ENCODE data around the gene IGFL1. TPM values are rescaled to one million over a fixed set of nuclear protein-coding genes. Genes with fewer than 3 reads are reported as not detected.
"Not testable (repeated sequence)": the region's sequence is repeated elsewhere in the genome, so short reads cannot be mapped to it uniquely, and the experiment has no call there.

Gene IGFL1
- total RNA-seq, 1 donor from 2014 or later: not detected

GRCh38 chr19:46221152-46221551 is 8.4 kb upstream of the IGFL1 start:
- Histone ChIP-seq H3K27me3 (ENCODE audit: control insufficient read depth in 3 of 3, insufficient read depth in 3 of 3, low read length in 3 of 3) (peaks cover 21 to 43% (median 31%) of the 10 kb centered on the region in 3 donors), H3K9ac (ENCODE audit: low read depth in 1 of 3, low read length in 3 of 3) (no peak overlapping the region), H3K9me3 (ENCODE audit: control insufficient read depth in 3 of 3, low read length in 3 of 3) (no peaks in the 10 kb centered on the region), H3K4me1 (ENCODE audit: control insufficient read depth in 3 of 3, insufficient read depth in 3 of 3, low read length in 3 of 3) (peaks cover 3 to 13% (median 13%) of the 10 kb centered on the region in 3 donors), H3K4me3 (ENCODE audit: low read length in 3 of 3) (no peak overlapping the region), H3K27ac (ENCODE audit: low read depth, low read length) (no peak overlapping the region), H3K36me3 (ENCODE audit: control insufficient read depth in 3 of 3, insufficient read depth in 3 of 3, low read length in 3 of 3) (no peaks in the 10 kb centered on the region)

- H3K27ac ChIP-seq (ENCODE audit: low read depth, low read length): no peak overlapping the region
- no peak overlapping the region for H3K4me3 ChIP-seq (ENCODE audit: low read length in 3 of 3)
- H3K9ac ChIP-seq (ENCODE audit: low read depth in 1 of 3, low read length in 3 of 3): no peak overlapping the region
- no peaks in the 10 kb centered on the region for H3K36me3 ChIP-seq (ENCODE audit: control insufficient read depth in 3 of 3, insufficient read depth in 3 of 3, low read length in 3 of 3)
- H3K4me1 ChIP-seq (ENCODE audit: control insufficient read depth in 3 of 3, insufficient read depth in 3 of 3, low read length in 3 of 3): peaks cover 3 to 19% (median 18%) of the 10 kb centered on the region in 3 donors
- no peaks in the 10 kb centered on the region for H3K9me3 ChIP-seq (ENCODE audit: control insufficient read depth in 3 of 3, low read length in 3 of 3)
- peaks cover 22 to 50% (median 40%) of the 10 kb centered on the region in 3 donors for H3K27me3 ChIP-seq (ENCODE audit: control insufficient read depth in 3 of 3, insufficient read depth in 3 of 3, low read length in 3 of 3)
Measured at GRCh38 chr19:46221981-46222610, 7.4 kb upstream of the IGFL1 start.

- Histone ChIP-seq H3K27me3 (ENCODE audit: control insufficient read depth in 3 of 3, insufficient read depth in 3 of 3, low read length in 3 of 3) (peaks cover 31 to 56% (median 44%) of the 10 kb centered on the region in 3 donors), H3K4me1 (ENCODE audit: control insufficient read depth in 3 of 3, insufficient read depth in 3 of 3, low read length in 3 of 3) (peaks cover 3 to 22% (median 18%) of the 10 kb centered on the region in 3 donors)
- H3K27ac ChIP-seq (ENCODE audit: low read depth, low read length); H3K9ac ChIP-seq (ENCODE audit: low read depth in 1 of 3, low read length in 3 of 3); H3K36me3 ChIP-seq (ENCODE audit: control insufficient read depth in 3 of 3, insufficient read depth in 3 of 3, low read length in 3 of 3); H3K9me3 ChIP-seq (ENCODE audit: control insufficient read depth in 3 of 3, low read length in 3 of 3); H3K4me3 ChIP-seq (ENCODE audit: low read length in 3 of 3): not testable (repeated sequence)
Measured at GRCh38 chr19:46223787-46224186, 5.8 kb upstream of the IGFL1 start.

DNA sequence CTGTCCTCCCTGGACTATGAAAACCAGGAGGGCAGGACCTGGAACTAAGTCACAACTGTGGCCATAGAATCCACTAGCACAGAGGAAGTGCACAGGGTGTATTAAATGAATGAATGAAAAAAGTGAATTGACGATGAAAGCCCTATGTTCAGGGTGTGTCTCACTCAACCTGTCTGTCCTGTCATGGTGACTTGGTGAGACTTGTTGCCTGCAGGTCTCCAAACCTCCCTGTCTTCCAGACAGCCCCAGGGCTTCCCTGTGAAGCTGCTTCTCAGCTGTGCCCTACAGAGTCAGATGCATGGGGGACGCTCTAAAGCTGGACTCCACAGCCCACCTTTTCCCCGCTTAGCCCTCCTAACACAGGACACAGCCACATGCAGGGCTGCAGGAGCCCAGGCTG is 4.8 kb upstream of the IGFL1 start:
- Histone ChIP-seq H3K36me3 (ENCODE audit: control insufficient read depth in 3 of 3, insufficient read depth in 3 of 3, low read length in 3 of 3) (no peaks in the 10 kb centered on the region), H3K27me3 (ENCODE audit: control insufficient read depth in 3 of 3, insufficient read depth in 3 of 3, low read length in 3 of 3) (peaks cover 39 to 58% (median 48%) of the 10 kb centered on the region in 3 donors), H3K4me3 (ENCODE audit: low read length in 3 of 3) (no peak overlapping the region), H3K9ac (ENCODE audit: low read depth in 1 of 3, low read length in 3 of 3) (no peak overlapping the region), H3K27ac (ENCODE audit: low read depth, low read length) (no peak overlapping the region), H3K4me1 (ENCODE audit: control insufficient read depth in 3 of 3, insufficient read depth in 3 of 3, low read length in 3 of 3) (peaks cover 3 to 22% (median 18%) of the 10 kb centered on the region in 3 donors), H3K9me3 (ENCODE audit: control insufficient read depth in 3 of 3, low read length in 3 of 3) (no peaks in the 10 kb centered on the region)

DNA sequence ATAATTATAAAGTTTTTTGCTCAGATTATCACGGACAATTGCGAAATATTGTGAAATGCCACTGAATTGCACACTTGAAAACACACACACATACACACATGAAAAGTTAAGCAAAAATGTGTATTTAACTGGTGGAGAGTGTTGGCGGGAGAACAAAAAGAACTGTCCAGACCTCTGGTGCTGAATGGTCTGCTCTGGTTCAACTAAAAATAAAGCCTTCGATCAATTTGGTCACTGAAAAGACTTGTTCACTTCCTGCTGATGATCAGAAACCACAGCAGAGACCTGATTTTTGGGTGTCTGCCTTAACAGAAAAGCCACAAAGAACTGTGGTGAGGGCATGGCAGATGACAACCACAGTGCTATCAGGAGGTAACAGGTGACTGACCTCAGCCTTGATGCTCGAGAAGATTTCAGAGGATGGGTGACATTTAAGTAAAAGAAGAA is 4.0 kb upstream of the IGFL1 start:
- H3K36me3 ChIP-seq (ENCODE audit: control insufficient read depth in 3 of 3, insufficient read depth in 3 of 3, low read length in 3 of 3): no peaks in the 10 kb centered on the region
- H3K4me1 ChIP-seq (ENCODE audit: control insufficient read depth in 3 of 3, insufficient read depth in 3 of 3, low read length in 3 of 3): peaks cover 3 to 22% (median 18%) of the 10 kb centered on the region in 3 donors
- peaks cover 47 to 59% (median 50%) of the 10 kb centered on the region in 3 donors for H3K27me3 ChIP-seq (ENCODE audit: control insufficient read depth in 3 of 3, insufficient read depth in 3 of 3, low read length in 3 of 3)
- H3K27ac ChIP-seq (ENCODE audit: low read depth, low read length): no peak overlapping the region
- no peak overlapping the region for H3K9ac ChIP-seq (ENCODE audit: low read depth in 1 of 3, low read length in 3 of 3)
- no peaks in the 10 kb centered on the region for H3K9me3 ChIP-seq (ENCODE audit: control insufficient read depth in 3 of 3, low read length in 3 of 3)
- H3K4me3 ChIP-seq (ENCODE audit: low read length in 3 of 3): no peak overlapping the region

DNA sequence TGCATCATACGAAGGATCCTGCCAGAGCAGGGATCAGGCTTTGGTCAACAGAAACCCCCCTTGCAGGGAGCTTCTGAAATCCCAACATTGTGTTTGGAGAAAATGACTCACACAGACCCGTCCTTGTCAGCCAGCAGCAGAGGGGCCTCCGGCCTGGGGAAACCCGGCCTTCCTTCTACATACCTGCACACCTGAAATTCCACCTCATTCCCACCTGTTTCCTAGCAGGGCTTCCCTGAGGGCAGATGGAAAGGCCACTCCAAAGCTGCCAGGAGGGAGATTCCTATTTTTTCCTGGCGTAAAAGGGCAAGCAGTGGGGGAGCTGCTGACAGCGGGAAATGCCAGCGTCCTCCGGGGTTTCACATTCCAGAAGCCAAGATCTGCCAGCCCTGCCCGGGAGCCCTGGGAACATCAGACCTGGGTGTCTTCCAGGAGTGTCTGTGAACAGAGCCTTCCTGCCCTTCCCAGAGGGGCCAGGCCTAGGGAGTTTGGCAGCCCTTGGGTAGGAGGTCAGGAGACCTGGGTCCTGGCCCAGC is 3.0 kb upstream of the IGFL1 start:
- Histone ChIP-seq H3K27ac (ENCODE audit: low read depth, low read length) (no peak overlapping the region), H3K27me3 (ENCODE audit: control insufficient read depth in 3 of 3, insufficient read depth in 3 of 3, low read length in 3 of 3) (peaks cover 49 to 55% (median 55%) of the 10 kb centered on the region in 3 donors), H3K9me3 (ENCODE audit: control insufficient read depth in 3 of 3, low read length in 3 of 3) (no peaks in the 10 kb centered on the region), H3K9ac (ENCODE audit: low read depth in 1 of 3, low read length in 3 of 3) (no peak overlapping the region), H3K36me3 (ENCODE audit: control insufficient read depth in 3 of 3, insufficient read depth in 3 of 3, low read length in 3 of 3) (no peaks in the 10 kb centered on the region), H3K4me1 (ENCODE audit: control insufficient read depth in 3 of 3, insufficient read depth in 3 of 3, low read length in 3 of 3) (peaks cover 1 to 20% (median 17%) of the 10 kb centered on the region in 3 donors), H3K4me3 (ENCODE audit: low read length in 3 of 3) (no peak overlapping the region)

GRCh38 chr19:46232029-46232428 is 2.5 kb downstream of the IGFL1 start:
- H3K27me3 ChIP-seq (ENCODE audit: control insufficient read depth in 3 of 3, insufficient read depth in 3 of 3, low read length in 3 of 3): peaks cover 27 to 31% (median 28%) of the 10 kb centered on the region in 3 donors
- H3K9ac ChIP-seq (ENCODE audit: low read depth in 1 of 3, low read length in 3 of 3): no peak overlapping the region
- H3K4me3 ChIP-seq (ENCODE audit: low read length in 3 of 3): no peak overlapping the region
- no peak overlapping the region for H3K27ac ChIP-seq (ENCODE audit: low read depth, low read length)
- H3K36me3 ChIP-seq (ENCODE audit: control insufficient read depth in 3 of 3, insufficient read depth in 3 of 3, low read length in 3 of 3): no peaks in the 10 kb centered on the region
- peaks cover 0 to 3% (median 0%) of the 10 kb centered on the region in 3 donors for H3K4me1 ChIP-seq (ENCODE audit: control insufficient read depth in 3 of 3, insufficient read depth in 3 of 3, low read length in 3 of 3)
- no peaks in the 10 kb centered on the region for H3K9me3 ChIP-seq (ENCODE audit: control insufficient read depth in 3 of 3, low read length in 3 of 3)

- H3K4me1 ChIP-seq (ENCODE audit: control insufficient read depth in 3 of 3, insufficient read depth in 3 of 3, low read length in 3 of 3): no peaks in the 10 kb centered on the region
- H3K9me3 ChIP-seq (ENCODE audit: control insufficient read depth in 3 of 3, low read length in 3 of 3): no peaks in the 10 kb centered on the region
- no peak overlapping the region for H3K27ac ChIP-seq (ENCODE audit: low read depth, low read length)
- no peak overlapping the region for H3K9ac ChIP-seq (ENCODE audit: low read depth in 1 of 3, low read length in 3 of 3)
- peaks cover 23 to 27% (median 25%) of the 10 kb centered on the region in 3 donors for H3K27me3 ChIP-seq (ENCODE audit: control insufficient read depth in 3 of 3, insufficient read depth in 3 of 3, low read length in 3 of 3)
- no peak overlapping the region for H3K4me3 ChIP-seq (ENCODE audit: low read length in 3 of 3)
- H3K36me3 ChIP-seq (ENCODE audit: control insufficient read depth in 3 of 3, insufficient read depth in 3 of 3, low read length in 3 of 3): no peaks in the 10 kb centered on the region
Measured at GRCh38 chr19:46232468-46232867, 2.9 kb downstream of the IGFL1 start.

DNA sequence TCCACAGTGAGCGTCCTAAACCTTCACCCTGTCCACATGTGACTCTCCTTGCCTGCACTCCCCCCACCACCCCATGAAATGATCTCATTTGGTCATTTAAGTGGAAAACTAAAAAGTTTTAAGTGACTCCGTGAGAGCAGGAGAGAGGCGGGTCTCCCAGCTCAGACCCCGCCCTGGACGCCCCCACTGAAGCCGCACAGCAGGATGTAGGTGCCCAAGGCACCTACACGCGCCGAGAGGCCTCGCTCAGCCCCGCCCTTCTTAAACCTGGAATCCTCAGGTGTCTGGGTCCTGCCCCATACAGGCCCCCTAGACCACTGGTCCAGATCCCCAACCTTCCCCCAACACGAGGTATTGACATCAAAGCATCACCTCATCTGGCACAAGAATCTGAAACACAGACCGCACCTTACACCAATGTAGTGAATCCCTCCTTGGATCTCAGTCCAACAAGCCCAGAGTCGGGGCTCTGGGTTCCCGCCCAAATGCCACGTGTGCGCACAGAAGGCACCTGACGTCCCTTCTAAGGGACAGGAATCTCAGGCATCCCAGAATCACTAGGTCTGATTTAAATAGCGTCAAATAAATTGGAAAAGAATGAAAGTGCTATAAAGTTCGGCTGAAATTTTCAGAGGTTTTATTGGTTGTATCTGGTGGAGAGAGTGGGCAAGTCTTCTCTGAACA is 3.5 kb downstream of the IGFL1 start:
- Histone ChIP-seq H3K27me3 (ENCODE audit: control insufficient read depth in 3 of 3, insufficient read depth in 3 of 3, low read length in 3 of 3) (peaks cover 23 to 26% (median 24%) of the 10 kb centered on the region in 3 donors), H3K9me3 (ENCODE audit: control insufficient read depth in 3 of 3, low read length in 3 of 3) (no peaks in the 10 kb centered on the region), H3K4me1 (ENCODE audit: control insufficient read depth in 3 of 3, insufficient read depth in 3 of 3, low read length in 3 of 3) (no peaks in the 10 kb centered on the region), H3K4me3 (ENCODE audit: low read length in 3 of 3) (no peak overlapping the region), H3K27ac (ENCODE audit: low read depth, low read length) (no peak overlapping the region), H3K9ac (ENCODE audit: low read depth in 1 of 3, low read length in 3 of 3) (no peak overlapping the region), H3K36me3 (ENCODE audit: control insufficient read depth in 3 of 3, insufficient read depth in 3 of 3, low read length in 3 of 3) (no peaks in the 10 kb centered on the region)

- H3K27me3 ChIP-seq (ENCODE audit: control insufficient read depth in 3 of 3, insufficient read depth in 3 of 3, low read length in 3 of 3): peaks cover 17 to 19% (median 19%) of the 10 kb centered on the region in 3 donors
- not testable (repeated sequence) for H3K9ac ChIP-seq (ENCODE audit: low read depth in 1 of 3, low read length in 3 of 3); H3K4me1 ChIP-seq (ENCODE audit: control insufficient read depth in 3 of 3, insufficient read depth in 3 of 3, low read length in 3 of 3); H3K27ac ChIP-seq (ENCODE audit: low read depth, low read length); H3K36me3 ChIP-seq (ENCODE audit: control insufficient read depth in 3 of 3, insufficient read depth in 3 of 3, low read length in 3 of 3); H3K9me3 ChIP-seq (ENCODE audit: control insufficient read depth in 3 of 3, low read length in 3 of 3); H3K4me3 ChIP-seq (ENCODE audit: low read length in 3 of 3)
Measured at GRCh38 chr19:46233871-46234270, 4.3 kb downstream of the IGFL1 start.
